GM23338 (cell line): ENCODE measurements around the gene ATP9A.

ENCODE experiments used
- CREB1 ChIP-seq: fragments of 250-450 bp; sonication (Bioruptor Pico); IDR thresholded peaks from 2 replicates; pipeline ENCODE4 v1.5.0; 2020; ENCODE audit warnings: low read depth, mild to moderate bottlenecking, moderate library complexity
- EZH2 ChIP-seq: fragments of 200-600 bp; sonication (generic); IDR thresholded peaks from one replicate; pipeline ENCODE4 v1.8.0; 2017; ENCODE audit warnings: antibody characterized with exemption, mild to moderate bottlenecking, low read depth; ENCODE audit not compliant: unreplicated experiment
- EZH2phosphoT487 ChIP-seq: fragments of 200-600 bp; sonication (generic); IDR thresholded peaks from one replicate; pipeline ENCODE4 v1.8.1; 2018; ENCODE audit warnings: antibody characterized with exemption; ENCODE audit not compliant: unreplicated experiment
- JUNB ChIP-seq: IDR thresholded peaks from one replicate; pipeline ENCODE4 v1.6.1; 2016; ENCODE audit warnings: antibody characterized with exemption; ENCODE audit not compliant: unreplicated experiment
- NANOG ChIP-seq: IDR thresholded peaks from 2 replicates; pipeline ENCODE4 v1.6.1; 2016; ENCODE audit warnings: antibody characterized with exemption, borderline replicate concordance
- POLR2AphosphoS5 ChIP-seq: IDR thresholded peaks from 2 replicates; pipeline ENCODE4 v1.6.1; 2016; ENCODE audit warnings: antibody characterized with exemption, low read depth
- ZNF114 ChIP-seq: fragments of 250-450 bp; sonication (Bioruptor Pico); IDR thresholded peaks from 2 replicates; pipeline ENCODE4 v1.5.0; 2020; ENCODE audit warnings: mild to moderate bottlenecking, moderate library complexity
- TF ChIP-seq, protein P1 (sequence below), 2 experiments: fragments of 200-600 bp in 1 of 2; sonication (generic) in 1 of 2; conservative IDR thresholded peaks; 2 replicates each; pipeline versions ENCODE4 v1.5.1 to v1.6.1; 2016 to 2017; ENCODE audit warnings: antibody characterized with exemption in 2 of 2, low read depth in 2 of 2, mild to moderate bottlenecking in 2 of 2, moderate library complexity in 1 of 2
- TF ChIP-seq, protein P2 (sequence below): IDR thresholded peaks from 2 replicates; pipeline ENCODE4 v1.6.1; 2016; ENCODE audit warnings: antibody characterized with exemption
- TF ChIP-seq, protein P3 (sequence below): IDR thresholded peaks from one replicate; pipeline ENCODE4 v1.6.1; 2018; ENCODE audit warnings: antibody characterized with exemption; ENCODE audit not compliant: unreplicated experiment
- TF ChIP-seq, protein P4 (sequence below): fragments of 250-450 bp; sonication (Bioruptor Pico); IDR thresholded peaks from 2 replicates; pipeline ENCODE4 v1.5.0; 2020; ENCODE audit warnings: mild to moderate bottlenecking, moderate library complexity

DNA sequence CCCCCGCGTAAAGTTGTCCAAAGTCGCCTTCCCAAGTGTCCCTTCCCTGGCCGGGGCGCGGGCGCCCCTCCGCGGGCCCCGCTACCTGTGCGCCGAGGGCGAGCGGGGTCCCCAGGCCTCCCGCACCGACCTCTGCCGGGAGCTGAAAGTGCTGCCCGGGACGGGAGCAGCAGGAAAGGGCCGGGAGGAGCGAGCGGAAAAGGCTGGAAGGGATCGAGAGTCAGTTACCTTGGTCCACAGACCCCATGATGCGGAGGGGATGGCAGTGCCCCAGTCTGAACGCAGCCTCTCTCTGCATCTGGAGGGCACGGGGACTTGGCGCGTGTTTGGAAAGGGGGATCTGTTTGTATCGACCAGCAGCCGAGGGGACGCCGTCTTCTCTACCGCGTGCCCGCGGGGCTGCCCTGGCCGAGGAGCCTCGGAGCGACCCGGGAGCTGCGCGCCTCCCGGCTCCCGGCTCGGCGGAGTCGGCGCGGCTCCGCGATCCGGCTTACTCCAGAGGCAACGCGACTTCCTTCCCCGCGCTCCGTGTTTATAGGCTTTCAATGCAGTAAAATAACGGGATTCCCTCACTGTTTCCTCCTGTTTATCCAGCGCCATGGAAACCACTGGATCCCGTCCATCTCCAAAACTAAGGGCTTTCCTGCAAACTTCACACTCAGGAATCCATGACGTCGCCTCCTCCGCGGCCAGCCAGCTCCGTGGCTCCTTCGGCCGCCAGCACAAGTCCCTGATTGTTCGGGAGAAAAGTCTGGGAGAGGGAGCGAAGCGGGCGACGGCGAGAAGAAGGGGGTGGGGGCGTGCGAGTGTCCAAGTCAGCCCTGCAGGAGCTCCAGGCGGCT is 205.6 kb downstream of the ATP9A start:
- TF ChIP-seq, protein P1, sequence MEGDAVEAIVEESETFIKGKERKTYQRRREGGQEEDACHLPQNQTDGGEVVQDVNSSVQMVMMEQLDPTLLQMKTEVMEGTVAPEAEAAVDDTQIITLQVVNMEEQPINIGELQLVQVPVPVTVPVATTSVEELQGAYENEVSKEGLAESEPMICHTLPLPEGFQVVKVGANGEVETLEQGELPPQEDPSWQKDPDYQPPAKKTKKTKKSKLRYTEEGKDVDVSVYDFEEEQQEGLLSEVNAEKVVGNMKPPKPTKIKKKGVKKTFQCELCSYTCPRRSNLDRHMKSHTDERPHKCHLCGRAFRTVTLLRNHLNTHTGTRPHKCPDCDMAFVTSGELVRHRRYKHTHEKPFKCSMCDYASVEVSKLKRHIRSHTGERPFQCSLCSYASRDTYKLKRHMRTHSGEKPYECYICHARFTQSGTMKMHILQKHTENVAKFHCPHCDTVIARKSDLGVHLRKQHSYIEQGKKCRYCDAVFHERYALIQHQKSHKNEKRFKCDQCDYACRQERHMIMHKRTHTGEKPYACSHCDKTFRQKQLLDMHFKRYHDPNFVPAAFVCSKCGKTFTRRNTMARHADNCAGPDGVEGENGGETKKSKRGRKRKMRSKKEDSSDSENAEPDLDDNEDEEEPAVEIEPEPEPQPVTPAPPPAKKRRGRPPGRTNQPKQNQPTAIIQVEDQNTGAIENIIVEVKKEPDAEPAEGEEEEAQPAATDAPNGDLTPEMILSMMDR (conservative IDR thresholded peaks at IDR 0.05; ENCODE audit: low read depth in 2 of 2) = peak; percentile 17 to 36; a peak in 2 of 4 replicates
- peak; percentile 75 for TF ChIP-seq EZH2
- TF ChIP-seq POLR2AphosphoS5 = no peak
- peak; percentile 47; the same call in 1 of the 2 replicates for TF ChIP-seq CREB1
- TF ChIP-seq, protein P2, sequence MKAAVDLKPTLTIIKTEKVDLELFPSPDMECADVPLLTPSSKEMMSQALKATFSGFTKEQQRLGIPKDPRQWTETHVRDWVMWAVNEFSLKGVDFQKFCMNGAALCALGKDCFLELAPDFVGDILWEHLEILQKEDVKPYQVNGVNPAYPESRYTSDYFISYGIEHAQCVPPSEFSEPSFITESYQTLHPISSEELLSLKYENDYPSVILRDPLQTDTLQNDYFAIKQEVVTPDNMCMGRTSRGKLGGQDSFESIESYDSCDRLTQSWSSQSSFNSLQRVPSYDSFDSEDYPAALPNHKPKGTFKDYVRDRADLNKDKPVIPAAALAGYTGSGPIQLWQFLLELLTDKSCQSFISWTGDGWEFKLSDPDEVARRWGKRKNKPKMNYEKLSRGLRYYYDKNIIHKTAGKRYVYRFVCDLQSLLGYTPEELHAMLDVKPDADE = no peak; the same call in 1 of the 2 replicates
- TF ChIP-seq EZH2phosphoT487 = no peak
- TF ChIP-seq, protein P3, sequence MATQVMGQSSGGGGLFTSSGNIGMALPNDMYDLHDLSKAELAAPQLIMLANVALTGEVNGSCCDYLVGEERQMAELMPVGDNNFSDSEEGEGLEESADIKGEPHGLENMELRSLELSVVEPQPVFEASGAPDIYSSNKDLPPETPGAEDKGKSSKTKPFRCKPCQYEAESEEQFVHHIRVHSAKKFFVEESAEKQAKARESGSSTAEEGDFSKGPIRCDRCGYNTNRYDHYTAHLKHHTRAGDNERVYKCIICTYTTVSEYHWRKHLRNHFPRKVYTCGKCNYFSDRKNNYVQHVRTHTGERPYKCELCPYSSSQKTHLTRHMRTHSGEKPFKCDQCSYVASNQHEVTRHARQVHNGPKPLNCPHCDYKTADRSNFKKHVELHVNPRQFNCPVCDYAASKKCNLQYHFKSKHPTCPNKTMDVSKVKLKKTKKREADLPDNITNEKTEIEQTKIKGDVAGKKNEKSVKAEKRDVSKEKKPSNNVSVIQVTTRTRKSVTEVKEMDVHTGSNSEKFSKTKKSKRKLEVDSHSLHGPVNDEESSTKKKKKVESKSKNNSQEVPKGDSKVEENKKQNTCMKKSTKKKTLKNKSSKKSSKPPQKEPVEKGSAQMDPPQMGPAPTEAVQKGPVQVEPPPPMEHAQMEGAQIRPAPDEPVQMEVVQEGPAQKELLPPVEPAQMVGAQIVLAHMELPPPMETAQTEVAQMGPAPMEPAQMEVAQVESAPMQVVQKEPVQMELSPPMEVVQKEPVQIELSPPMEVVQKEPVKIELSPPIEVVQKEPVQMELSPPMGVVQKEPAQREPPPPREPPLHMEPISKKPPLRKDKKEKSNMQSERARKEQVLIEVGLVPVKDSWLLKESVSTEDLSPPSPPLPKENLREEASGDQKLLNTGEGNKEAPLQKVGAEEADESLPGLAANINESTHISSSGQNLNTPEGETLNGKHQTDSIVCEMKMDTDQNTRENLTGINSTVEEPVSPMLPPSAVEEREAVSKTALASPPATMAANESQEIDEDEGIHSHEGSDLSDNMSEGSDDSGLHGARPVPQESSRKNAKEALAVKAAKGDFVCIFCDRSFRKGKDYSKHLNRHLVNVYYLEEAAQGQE = no peak
- TF ChIP-seq JUNB = no peak
- TF ChIP-seq ZNF114 (CRISPR knock-in tag) = no peak
- TF ChIP-seq NANOG = no peak
- TF ChIP-seq, protein P4, sequence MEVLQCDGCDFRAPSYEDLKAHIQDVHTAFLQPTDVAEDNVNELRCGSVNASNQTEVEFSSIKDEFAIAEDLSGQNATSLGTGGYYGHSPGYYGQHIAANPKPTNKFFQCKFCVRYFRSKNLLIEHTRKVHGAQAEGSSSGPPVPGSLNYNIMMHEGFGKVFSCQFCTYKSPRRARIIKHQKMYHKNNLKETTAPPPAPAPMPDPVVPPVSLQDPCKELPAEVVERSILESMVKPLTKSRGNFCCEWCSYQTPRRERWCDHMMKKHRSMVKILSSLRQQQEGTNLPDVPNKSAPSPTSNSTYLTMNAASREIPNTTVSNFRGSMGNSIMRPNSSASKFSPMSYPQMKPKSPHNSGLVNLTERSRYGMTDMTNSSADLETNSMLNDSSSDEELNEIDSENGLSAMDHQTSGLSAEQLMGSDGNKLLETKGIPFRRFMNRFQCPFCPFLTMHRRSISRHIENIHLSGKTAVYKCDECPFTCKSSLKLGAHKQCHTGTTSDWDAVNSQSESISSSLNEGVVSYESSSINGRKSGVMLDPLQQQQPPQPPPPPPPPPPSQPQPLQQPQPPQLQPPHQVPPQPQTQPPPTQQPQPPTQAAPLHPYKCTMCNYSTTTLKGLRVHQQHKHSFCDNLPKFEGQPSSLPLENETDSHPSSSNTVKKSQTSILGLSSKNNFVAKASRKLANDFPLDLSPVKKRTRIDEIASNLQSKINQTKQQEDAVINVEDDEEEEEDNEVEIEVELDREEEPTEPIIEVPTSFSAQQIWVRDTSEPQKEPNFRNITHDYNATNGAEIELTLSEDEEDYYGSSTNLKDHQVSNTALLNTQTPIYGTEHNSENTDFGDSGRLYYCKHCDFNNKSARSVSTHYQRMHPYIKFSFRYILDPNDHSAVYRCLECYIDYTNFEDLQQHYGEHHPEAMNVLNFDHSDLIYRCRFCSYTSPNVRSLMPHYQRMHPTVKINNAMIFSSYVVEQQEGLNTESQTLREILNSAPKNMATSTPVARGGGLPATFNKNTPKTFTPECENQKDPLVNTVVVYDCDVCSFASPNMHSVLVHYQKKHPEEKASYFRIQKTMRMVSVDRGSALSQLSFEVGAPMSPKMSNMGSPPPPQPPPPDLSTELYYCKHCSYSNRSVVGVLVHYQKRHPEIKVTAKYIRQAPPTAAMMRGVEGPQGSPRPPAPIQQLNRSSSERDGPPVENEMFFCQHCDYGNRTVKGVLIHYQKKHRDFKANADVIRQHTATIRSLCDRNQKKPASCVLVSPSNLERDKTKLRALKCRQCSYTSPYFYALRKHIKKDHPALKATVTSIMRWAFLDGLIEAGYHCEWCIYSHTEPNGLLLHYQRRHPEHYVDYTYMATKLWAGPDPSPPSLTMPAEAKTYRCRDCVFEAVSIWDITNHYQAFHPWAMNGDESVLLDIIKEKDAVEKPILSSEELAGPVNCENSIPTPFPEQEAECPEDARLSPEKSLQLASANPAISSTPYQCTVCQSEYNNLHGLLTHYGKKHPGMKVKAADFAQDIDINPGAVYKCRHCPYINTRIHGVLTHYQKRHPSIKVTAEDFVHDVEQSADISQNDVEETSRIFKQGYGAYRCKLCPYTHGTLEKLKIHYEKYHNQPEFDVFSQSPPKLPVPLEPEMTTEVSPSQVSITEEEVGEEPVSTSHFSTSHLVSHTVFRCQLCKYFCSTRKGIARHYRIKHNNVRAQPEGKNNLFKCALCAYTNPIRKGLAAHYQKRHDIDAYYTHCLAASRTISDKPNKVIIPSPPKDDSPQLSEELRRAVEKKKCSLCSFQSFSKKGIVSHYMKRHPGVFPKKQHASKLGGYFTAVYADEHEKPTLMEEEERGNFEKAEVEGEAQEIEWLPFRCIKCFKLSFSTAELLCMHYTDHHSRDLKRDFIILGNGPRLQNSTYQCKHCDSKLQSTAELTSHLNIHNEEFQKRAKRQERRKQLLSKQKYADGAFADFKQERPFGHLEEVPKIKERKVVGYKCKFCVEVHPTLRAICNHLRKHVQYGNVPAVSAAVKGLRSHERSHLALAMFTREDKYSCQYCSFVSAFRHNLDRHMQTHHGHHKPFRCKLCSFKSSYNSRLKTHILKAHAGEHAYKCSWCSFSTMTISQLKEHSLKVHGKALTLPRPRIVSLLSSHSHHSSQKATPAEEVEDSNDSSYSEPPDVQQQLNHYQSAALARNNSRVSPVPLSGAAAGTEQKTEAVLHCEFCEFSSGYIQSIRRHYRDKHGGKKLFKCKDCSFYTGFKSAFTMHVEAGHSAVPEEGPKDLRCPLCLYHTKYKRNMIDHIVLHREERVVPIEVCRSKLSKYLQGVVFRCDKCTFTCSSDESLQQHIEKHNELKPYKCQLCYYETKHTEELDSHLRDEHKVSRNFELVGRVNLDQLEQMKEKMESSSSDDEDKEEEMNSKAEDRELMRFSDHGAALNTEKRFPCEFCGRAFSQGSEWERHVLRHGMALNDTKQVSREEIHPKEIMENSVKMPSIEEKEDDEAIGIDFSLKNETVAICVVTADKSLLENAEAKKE = no peak
